Type B pancreatic cell (in vitro differentiated cells): ENCODE data around the gene TLX1. TPM values are rescaled to one million over a fixed set of nuclear protein-coding genes. Genes with fewer than 3 reads are reported as not detected.

ENCODE experiments used
- DNase-seq: peaks from one replicate; pipeline ENCODE4 v3.0.0; 2021; ENCODE audit warnings: mixed read lengths; ENCODE audit not compliant: unreplicated experiment; ENCODE audit errors: extremely low spot score
- H3K27ac Mint-ChIP-seq: 2 replicates; pipeline ENCODE4 v1.8.0; 2021; ENCODE audit warnings: mild to moderate bottlenecking, mixed read lengths
- H3K27me3 Mint-ChIP-seq: 2 replicates; pipeline ENCODE4 v1.8.0; 2021; ENCODE audit warnings: mixed read lengths
- H3K36me3 Mint-ChIP-seq: 2 replicates; pipeline ENCODE4 v1.8.0; 2021; ENCODE audit warnings: mixed read lengths
- H3K4me1 Mint-ChIP-seq: one replicate; pipeline ENCODE4 v1.8.0; 2021; ENCODE audit warnings: mixed read lengths; ENCODE audit not compliant: unreplicated experiment
- H3K4me3 Mint-ChIP-seq: 2 replicates; pipeline ENCODE4 v1.8.0; 2021; ENCODE audit warnings: mild to moderate bottlenecking, mixed read lengths
- H3K9me3 Mint-ChIP-seq: 2 replicates; pipeline ENCODE4 v1.8.0; 2021; ENCODE audit warnings: mixed read lengths
- total RNA-seq: library from RNA; stranded (reverse); gene quantifications from 2 replicates; pipeline ENCODE4 v1.2.1, GENCODE V29; 2021; ENCODE audit warnings: low replicate concordance
- TF ChIP-seq, protein P1 (sequence below): fragments of 200-600 bp; sonication (generic); conservative IDR thresholded peaks from 2 replicates; pipeline ENCODE4 v1.5.0; 2021; ENCODE audit warnings: antibody characterized with exemption, mild to moderate bottlenecking

TLX1 gene
- total RNA-seq, 1 donor from 2014 or later = 0.17 TPM

DNA sequence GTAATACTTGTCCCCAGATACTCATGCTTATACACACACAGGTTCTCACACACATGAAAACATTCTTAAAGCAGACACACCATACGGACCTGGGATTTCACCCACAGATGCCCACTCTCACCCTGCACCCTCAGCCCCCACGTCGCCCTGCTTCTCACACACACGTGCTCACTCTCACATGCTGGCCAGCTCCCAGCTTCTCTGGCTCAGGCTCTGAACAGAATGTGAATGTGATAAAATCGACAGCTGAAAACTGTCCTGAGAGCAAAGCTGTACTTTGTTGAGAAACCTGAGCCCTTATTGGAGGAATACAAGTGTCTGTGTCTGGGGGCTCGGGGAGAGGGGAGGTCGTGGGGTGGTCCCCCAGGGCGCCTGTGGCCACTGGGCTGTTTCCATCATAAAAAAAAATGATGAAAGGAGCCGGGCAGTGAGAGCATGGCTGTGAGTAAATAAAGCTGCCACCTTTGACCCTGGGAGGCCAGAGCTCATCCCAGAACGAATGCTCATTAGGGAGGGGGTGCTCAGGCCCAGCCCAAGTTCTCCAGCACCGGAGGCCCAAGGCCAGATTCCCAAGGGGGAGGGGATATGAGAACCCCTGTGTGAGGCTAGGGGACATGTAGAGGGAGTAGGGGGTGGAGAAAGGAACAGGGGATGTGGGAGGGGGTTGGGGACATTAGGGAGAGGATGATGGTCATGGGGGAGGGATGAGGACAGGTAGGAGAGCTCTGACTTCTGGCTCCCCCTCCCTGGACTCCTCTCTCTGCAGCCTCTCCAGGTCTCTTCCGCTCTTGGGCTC, 18.1 kb upstream of the TLX1 start:
- Mint-ChIP-seq H3K27me3 (peaks cover 60% of the 10 kb centered on the region), H3K27ac (no peak overlapping the region), H3K4me3 (no peak overlapping the region), H3K4me1 (peaks cover 6% of the 10 kb centered on the region), H3K9me3 (no peaks in the 10 kb centered on the region), H3K36me3 (no peaks in the 10 kb centered on the region)
- TF ChIP-seq, protein P1, sequence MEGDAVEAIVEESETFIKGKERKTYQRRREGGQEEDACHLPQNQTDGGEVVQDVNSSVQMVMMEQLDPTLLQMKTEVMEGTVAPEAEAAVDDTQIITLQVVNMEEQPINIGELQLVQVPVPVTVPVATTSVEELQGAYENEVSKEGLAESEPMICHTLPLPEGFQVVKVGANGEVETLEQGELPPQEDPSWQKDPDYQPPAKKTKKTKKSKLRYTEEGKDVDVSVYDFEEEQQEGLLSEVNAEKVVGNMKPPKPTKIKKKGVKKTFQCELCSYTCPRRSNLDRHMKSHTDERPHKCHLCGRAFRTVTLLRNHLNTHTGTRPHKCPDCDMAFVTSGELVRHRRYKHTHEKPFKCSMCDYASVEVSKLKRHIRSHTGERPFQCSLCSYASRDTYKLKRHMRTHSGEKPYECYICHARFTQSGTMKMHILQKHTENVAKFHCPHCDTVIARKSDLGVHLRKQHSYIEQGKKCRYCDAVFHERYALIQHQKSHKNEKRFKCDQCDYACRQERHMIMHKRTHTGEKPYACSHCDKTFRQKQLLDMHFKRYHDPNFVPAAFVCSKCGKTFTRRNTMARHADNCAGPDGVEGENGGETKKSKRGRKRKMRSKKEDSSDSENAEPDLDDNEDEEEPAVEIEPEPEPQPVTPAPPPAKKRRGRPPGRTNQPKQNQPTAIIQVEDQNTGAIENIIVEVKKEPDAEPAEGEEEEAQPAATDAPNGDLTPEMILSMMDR = no peak
- no peak for DNase-seq

DNA sequence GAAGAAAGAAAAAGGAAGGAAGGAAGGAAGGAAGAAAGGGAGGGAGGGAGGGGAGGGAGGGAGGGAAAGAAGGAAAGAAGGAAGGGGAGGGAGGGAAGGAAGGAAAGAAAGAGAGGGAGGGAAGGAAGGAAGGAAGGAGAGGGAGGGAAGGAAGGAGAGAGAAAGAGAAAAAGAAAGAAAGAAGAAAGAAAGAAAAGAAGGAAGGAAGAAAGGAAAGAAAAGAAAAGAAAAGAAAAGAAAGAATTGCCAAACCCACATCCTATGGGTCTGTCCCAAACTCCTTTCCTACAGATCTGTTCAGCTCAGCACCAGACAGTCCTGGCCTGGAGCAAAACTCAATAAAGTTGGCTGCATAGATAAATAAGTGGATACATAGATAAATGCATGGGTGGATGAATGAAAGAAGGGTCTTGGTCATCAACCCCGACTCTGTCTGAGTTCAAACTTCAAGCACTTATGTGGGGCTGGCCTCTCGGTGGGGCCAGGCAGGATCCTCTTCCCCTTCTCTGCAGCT, 17.2 kb upstream of the TLX1 start:
- TF ChIP-seq, protein P1 = no peak
- Mint-ChIP-seq H3K4me1 (peaks cover 6% of the 10 kb centered on the region), H3K27me3 (peaks cover 63% of the 10 kb centered on the region), H3K9me3 (peaks cover 4% of the 10 kb centered on the region), H3K36me3 (no peaks in the 10 kb centered on the region), H3K4me3 (no peak overlapping the region), H3K27ac (no peak overlapping the region)
- DNase-seq = no peak

DNA sequence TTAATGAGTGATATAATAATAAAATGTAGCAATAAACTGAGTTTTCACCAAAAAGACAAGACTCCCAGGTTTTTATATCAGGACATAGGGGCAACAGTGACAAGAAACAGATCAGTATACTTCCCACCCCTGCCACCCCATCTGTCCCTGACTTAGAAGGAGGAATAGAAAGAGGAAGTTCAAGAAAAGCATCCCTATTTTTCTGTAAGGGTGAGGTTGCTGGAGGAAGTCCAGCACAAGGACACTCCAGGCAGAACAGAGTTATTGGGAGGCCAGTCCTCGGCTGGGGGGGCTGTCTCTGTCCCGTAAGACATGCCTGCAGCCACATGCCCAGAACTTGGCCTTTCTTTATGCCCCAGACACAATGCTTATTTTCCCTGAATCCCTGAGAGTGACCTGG, 16.5 kb upstream of the TLX1 start:
- Mint-ChIP-seq H3K4me1 (peaks cover 6% of the 10 kb centered on the region), H3K9me3 (peaks cover 4% of the 10 kb centered on the region), H3K27me3 (peaks cover 67% of the 10 kb centered on the region), H3K36me3 (no peaks in the 10 kb centered on the region), H3K4me3 (no peak overlapping the region), H3K27ac (no peak overlapping the region)
- no peak for DNase-seq
- TF ChIP-seq, protein P1 = no peak

DNA sequence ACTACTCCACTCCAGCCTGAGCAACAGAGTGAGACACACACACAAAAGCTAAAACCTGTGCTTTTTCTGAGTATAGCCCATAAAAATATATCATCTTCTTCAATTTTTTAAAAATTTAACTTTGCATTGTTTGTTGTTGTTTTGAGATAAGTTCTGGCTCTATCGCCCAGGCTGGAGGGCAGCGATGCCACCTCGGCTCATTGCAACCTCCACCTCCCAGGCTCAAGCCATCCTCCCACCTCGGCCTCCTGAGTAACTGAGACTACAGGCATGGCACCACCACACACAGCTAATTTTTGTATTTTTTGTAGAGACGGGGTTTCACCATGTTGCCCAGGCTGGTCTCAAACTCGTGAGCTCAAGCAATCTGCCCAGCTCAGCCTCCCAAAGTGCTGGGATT, 14.3 kb upstream of the TLX1 start:
- no peak overlapping the region for H3K4me3 Mint-ChIP-seq
- no peak for DNase-seq
- no peak overlapping the region for H3K27ac Mint-ChIP-seq
- H3K9me3 Mint-ChIP-seq = peaks cover 4% of the 10 kb centered on the region
- TF ChIP-seq, protein P1 = no peak
- no peaks in the 10 kb centered on the region for H3K36me3 Mint-ChIP-seq
- peaks cover 76% of the 10 kb centered on the region for H3K27me3 Mint-ChIP-seq
- peaks cover 13% of the 10 kb centered on the region for H3K4me1 Mint-ChIP-seq

DNA sequence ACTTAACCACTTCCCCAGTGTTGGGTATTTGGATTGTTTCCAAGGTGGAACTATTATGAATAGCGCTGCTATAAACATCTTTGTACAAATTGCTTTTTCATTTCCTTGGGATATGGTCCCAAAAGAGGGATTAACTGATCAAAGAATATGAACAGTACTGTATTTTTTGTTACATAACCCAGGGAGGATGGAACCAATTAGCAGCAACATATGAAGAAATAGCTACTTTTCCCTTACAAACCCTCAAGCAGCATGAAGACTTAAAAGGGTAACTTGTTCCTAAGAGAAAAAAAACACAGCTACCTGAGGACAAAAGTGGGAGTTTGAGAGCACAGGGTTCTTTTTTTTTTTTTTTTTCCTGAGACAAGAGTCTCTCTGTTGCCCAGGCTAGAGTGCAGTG, 13.1 kb upstream of the TLX1 start:
- H3K4me1 Mint-ChIP-seq = peaks cover 12% of the 10 kb centered on the region
- H3K27ac Mint-ChIP-seq = no peak overlapping the region
- TF ChIP-seq, protein P1 = no peak
- H3K36me3 Mint-ChIP-seq = no peaks in the 10 kb centered on the region
- H3K27me3 Mint-ChIP-seq = peaks cover 81% of the 10 kb centered on the region
- no peak overlapping the region for H3K4me3 Mint-ChIP-seq
- DNase-seq = no peak
- H3K9me3 Mint-ChIP-seq = peaks cover 4% of the 10 kb centered on the region
